Mesothelial cell of epicardium (in vitro differentiated cells): ENCODE measurements around the gene PACRGL. TPM values are rescaled to one million over a fixed set of nuclear protein-coding genes. Genes with fewer than 3 reads are reported as not detected.
"Not testable (repeated sequence)": the region's sequence is repeated elsewhere in the genome, so short reads cannot be mapped to it uniquely, and the experiment has no call there.

Source experiments
- DNase-seq, 2 experiments: peaks; one replicate each; pipeline ENCODE4 v3.0.0; 2021; ENCODE audit warnings: low spot score in 2 of 2; ENCODE audit not compliant: unreplicated experiment in 2 of 2
- H3K27ac Mint-ChIP-seq: 2 replicates; pipeline ENCODE4 v1.8.0; 2021; ENCODE audit warnings: mixed read lengths
- H3K27me3 Mint-ChIP-seq: 2 replicates; pipeline ENCODE4 v1.8.0; 2021; ENCODE audit warnings: low read depth, mixed read lengths
- H3K36me3 Mint-ChIP-seq: 2 replicates; pipeline ENCODE4 v1.8.0; 2021; ENCODE audit warnings: mixed read lengths
- H3K4me1 Mint-ChIP-seq: 2 replicates; pipeline ENCODE4 v1.8.0; 2021; ENCODE audit warnings: mixed read lengths
- H3K4me3 Mint-ChIP-seq: 2 replicates; pipeline ENCODE4 v1.8.0; 2021; ENCODE audit warnings: mild to moderate bottlenecking, moderate library complexity, mixed read lengths
- H3K9me3 Mint-ChIP-seq: 2 replicates; pipeline ENCODE4 v1.8.0; 2021; ENCODE audit warnings: mixed read lengths
- CTCF ChIP-seq: fragments of 200-600 bp; sonication (generic); IDR thresholded peaks from one replicate; pipeline ENCODE4 v1.5.0; 2021; ENCODE audit warnings: antibody characterized with exemption; ENCODE audit not compliant: unreplicated experiment
- total RNA-seq: library from RNA; stranded (reverse); gene quantifications from 3 replicates; pipeline ENCODE4 v1.2.1, GENCODE V29; 2021

PACRGL gene
- total RNA-seq, 1 donor from 2014 or later: 30.8 TPM

GRCh38 chr4:20778896-20779295, 78.6 kb downstream of the PACRGL start:
- peaks cover 28% of the 10 kb centered on the region for H3K9me3 Mint-ChIP-seq
- no peak for TF ChIP-seq CTCF
- no peaks in the 10 kb centered on the region for H3K36me3 Mint-ChIP-seq
- H3K4me1 Mint-ChIP-seq: peaks cover 5% of the 10 kb centered on the region
- no peak for DNase-seq
- H3K27ac Mint-ChIP-seq: no peak overlapping the region
- H3K27me3 Mint-ChIP-seq: no peaks in the 10 kb centered on the region
- no peak overlapping the region for H3K4me3 Mint-ChIP-seq

GRCh38 chr4:20783134-20783533, 82.9 kb downstream of the PACRGL start:
- H3K9me3 Mint-ChIP-seq: peaks cover 28% of the 10 kb centered on the region
- H3K27ac Mint-ChIP-seq, H3K27me3 Mint-ChIP-seq, H3K36me3 Mint-ChIP-seq, H3K4me1 Mint-ChIP-seq, H3K4me3 Mint-ChIP-seq, DNase-seq: not testable (repeated sequence)

GRCh38 chr4:20787940-20788665, 87.8 kb downstream of the PACRGL start:
- Mint-ChIP-seq H3K4me3 (no peak overlapping the region), H3K27ac (no peak overlapping the region), H3K4me1 (no peaks in the 10 kb centered on the region), H3K36me3 (no peaks in the 10 kb centered on the region), H3K27me3 (peaks cover 2% of the 10 kb centered on the region), H3K9me3 (peaks cover 5% of the 10 kb centered on the region)
- DNase-seq: no peak
- TF ChIP-seq CTCF: no peak
